K562 (cell line): ENCODE data around the gene TMEM107. TPM values are rescaled to one million over a fixed set of nuclear protein-coding genes. Genes with fewer than 3 reads are reported as not detected.

Experiments
- ARID1B ChIP-seq: fragments of 450-650 bp; IDR thresholded peaks from 2 replicates; pipeline ENCODE4 v1.6.1; 2016; ENCODE audit warnings: antibody characterized with exemption, mild to moderate bottlenecking, inconsistent platforms
- CBFB ChIP-seq: sonication (generic); formaldehyde crosslinking; IDR thresholded peaks from 2 replicates; pipeline ENCODE4 v1.4.0; 2020; ENCODE audit warnings: mild to moderate bottlenecking, missing genetic modification reagents
- CEBPG ChIP-seq, 3 experiments: fragments of 200-800 bp in 1 of 3; sonication (Bioruptor generic) in 1 of 3; sonication (generic) in 1 of 3; formaldehyde crosslinking in 1 of 3; IDR thresholded peaks in 2 of 3; conservative IDR thresholded peaks in 1 of 3; 2 replicates each; pipeline versions ENCODE4 v1.6.1 to v1.8.0; 2016 to 2022; ENCODE audit warnings: missing compliant biosample characterization in 2 of 3, missing genetic modification characterization in 2 of 3, mild to moderate bottlenecking in 1 of 3, missing genetic modification reagents in 1 of 3
- DIDO1 ChIP-seq: fragments of 450-650 bp; IDR thresholded peaks from 2 replicates; pipeline ENCODE4 v1.6.1; 2016; ENCODE audit warnings: low read depth, missing biosample characterization, missing genetic modification characterization
- EGR1 ChIP-seq: fragments of 450-650 bp; conservative IDR thresholded peaks from 2 replicates; pipeline ENCODE4 v1.6.1; 2017; ENCODE audit warnings: mild to moderate bottlenecking
- FOXM1 ChIP-seq, 2 experiments: fragments of 450-650 bp in 1 of 2; sonication (generic) in 1 of 2; formaldehyde crosslinking in 1 of 2; IDR thresholded peaks; 2 replicates each; pipeline versions ENCODE4 v1.6.1 to v1.9.0; 2017 to 2022; ENCODE audit warnings: low read depth in 2 of 2, mild to moderate bottlenecking in 2 of 2, missing genetic modification reagents in 1 of 2, moderate library complexity in 1 of 2
- MGA ChIP-seq: fragments of 450-650 bp; IDR thresholded peaks from 2 replicates; pipeline ENCODE4 v1.6.1; 2016; ENCODE audit warnings: mild to moderate bottlenecking, moderate library complexity
- MXD1 ChIP-seq: fragments of 250-450 bp; sonication (Bioruptor Pico); IDR thresholded peaks from 2 replicates; pipeline ENCODE4 v1.8.0; 2021; ENCODE audit warnings: borderline replicate concordance, mild to moderate bottlenecking, moderate library complexity; ENCODE audit not compliant: poor library complexity, severe bottlenecking
- POLR2A ChIP-seq: fragments of 450-650 bp; conservative IDR thresholded peaks from 2 replicates; pipeline ENCODE4 v1.6.1; 2016
- TBL1XR1 ChIP-seq, 2 experiments: IDR thresholded peaks; 2 replicates each; pipeline ENCODE4 v1.6.1; 2012; ENCODE audit warnings: improper control_type of control experiment in 2 of 2, low read length in 2 of 2, mild to moderate bottlenecking in 1 of 2
- ZBTB1 ChIP-seq: sonication (generic); formaldehyde crosslinking; IDR thresholded peaks from 2 replicates; pipeline ENCODE4 v1.8.1; 2023; ENCODE audit warnings: missing genetic modification reagents, low read depth, mild to moderate bottlenecking, borderline replicate concordance
- ZC3H4 ChIP-seq: sonication (generic); formaldehyde crosslinking; IDR thresholded peaks from 2 replicates; pipeline ENCODE4 v1.9.0; 2021; ENCODE audit warnings: missing genetic modification reagents, borderline replicate concordance
- ZNF212 ChIP-seq: fragments of 450-650 bp; formaldehyde crosslinking; IDR thresholded peaks from 2 replicates; pipeline ENCODE4 v1.4.0; 2020; ENCODE audit warnings: mild to moderate bottlenecking
- ZNF41 ChIP-seq: fragments of 250-450 bp; sonication (Bioruptor Pico); conservative IDR thresholded peaks from 2 replicates; pipeline ENCODE4 v1.4.0; 2020; ENCODE audit warnings: mild to moderate bottlenecking
- polyA plus RNA-seq, 8 experiments: library from polyadenylated mRNA; depleted of rRNA in 4 of 8; stranded (reverse) in 5 of 8; unstranded in 3 of 8; fragments of >200 nt; fragmentation: Nextera tagmentation in 2 of 8; fragmentation: Illumina TruSeq in 1 of 8; extraction: Ambion mirVana in 2 of 8; extraction: Trizol in 1 of 8; gene quantifications; 2 replicates each; pipeline versions ENCODE4 v1.2.1 to v1.2.3, GENCODE V29; 2011 to 2014; ENCODE audit warnings: inconsistent platforms in 1 of 8, missing spikeins in 1 of 8
- total RNA-seq, 7 experiments: library from RNA; depleted of rRNA in 6 of 7; stranded (reverse); fragments of >200 nt in 6 of 7; fragmentation: Illumina TruSeq in 2 of 7; extraction: Trizol in 2 of 7; gene quantifications; 2 replicates each; pipeline versions ENCODE4 v1.2.1 to v1.2.3, GENCODE V29; 2011 to 2021; ENCODE audit warnings: low replicate concordance in 1 of 7

TMEM107 gene
- total and polyA plus RNA-seq, 9 of the 15 experiments (the other 6 are each of a cell fraction or from before 2014, with no cell fraction given): 7.1 to 26.2 (median 16.9) TPM

GRCh38 chr17:8153957-8154607 lies 22.1 kb downstream of the TMEM107 start (continued):
- TF ChIP-seq ZNF41: no peak
- no peak for TF ChIP-seq FOXM1 (IDR thresholded peaks at IDR 0.05; ENCODE audit: low read depth)
- TF ChIP-seq FOXM1 (CRISPR knock-in tag; IDR thresholded peaks at IDR 0.05; ENCODE audit: low read depth): no peak
- peak; percentile 43; the same call in 1 of the 2 replicates for TF ChIP-seq POLR2A
- TF ChIP-seq MXD1 (CRISPR knock-in tag): no peak
- no peak for TF ChIP-seq CEBPG (CRISPR knock-in tag; IDR thresholded peaks at IDR 0.05)
- TF ChIP-seq CEBPG (tag; conservative IDR thresholded peaks at IDR 0.05 in 1 of 2, IDR thresholded peaks at IDR 0.05 in 1 of 2): no peak
- no peak for TF ChIP-seq TBL1XR1 (IDR thresholded peaks at IDR 0.05; ENCODE audit: low read length in 2 of 2)
- peak; percentile 46; the same call in 1 of the 2 replicates for TF ChIP-seq ARID1B
- peak; percentile 88 for TF ChIP-seq EGR1
- no peak for TF ChIP-seq MGA
- TF ChIP-seq CBFB (CRISPR knock-in tag): no peak
- TF ChIP-seq DIDO1 (tag): no peak
- no peak for TF ChIP-seq ZBTB1 (CRISPR knock-in tag)
- no peak for TF ChIP-seq ZC3H4 (CRISPR knock-in tag)
- TF ChIP-seq ZNF212 (CRISPR knock-in tag): no peak
